ENCODE data around the gene ZDHHC21. TPM values are rescaled to one million over a fixed set of nuclear protein-coding genes. Genes with fewer than 3 reads are reported as not detected.
A peak's percentile ranks its signal among the peaks of the same experiment; 100 is the strongest.

ZDHHC21 gene
- total RNA-seq, 1 donor from 2014 or later: 22.5 TPM

DNA sequence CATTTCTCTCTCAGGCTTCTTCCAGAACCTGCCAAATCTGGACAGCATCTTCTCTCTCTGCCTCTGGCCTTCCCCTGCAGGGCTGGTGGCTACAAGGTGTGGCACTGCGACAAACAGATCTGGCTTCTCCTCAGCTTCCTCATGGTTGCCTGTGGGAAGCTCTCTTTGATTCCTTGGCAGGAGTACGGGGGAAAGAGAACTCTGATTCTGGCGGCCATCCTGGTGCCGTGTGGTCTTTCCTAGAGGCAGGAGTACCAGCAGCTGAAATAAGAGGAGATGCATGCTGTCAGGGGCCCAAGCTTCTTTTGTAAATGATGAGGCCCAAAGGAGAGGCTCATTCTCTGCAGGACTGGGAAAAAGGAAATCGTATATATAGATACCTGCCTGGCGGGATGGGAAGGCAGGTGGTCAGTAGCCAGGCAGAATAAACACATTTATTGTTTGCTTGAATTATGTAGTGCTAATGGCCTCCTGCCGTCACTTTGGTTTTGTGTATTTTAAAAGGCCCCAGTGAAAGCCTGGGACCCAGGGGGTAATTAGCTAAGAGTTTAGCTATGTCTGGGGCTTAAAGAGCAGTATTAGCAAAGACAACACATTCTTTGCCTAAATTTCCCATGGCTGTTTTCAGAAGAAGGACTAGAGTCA is 29.3 kb upstream of the ZDHHC21 start, which contains the start of gene CER1:
TSS of gene CER1 (minus strand) at position 343 of the 645 bp plus-strand sequence. CDS start at position 282, 61 bp downstream.
- H3K4me3 ChIP-seq: peak within 1 kb of the TSS; percentile 7
- no peak within 1 kb of the TSS for H3K9ac ChIP-seq
- peaks cover 6% of the 10 kb centered on the region for H4K20me1 ChIP-seq (ENCODE audit: low read depth)
- H3K9me3 ChIP-seq (ENCODE audit: low read depth): no peaks in the 10 kb centered on the region
- no peaks in the 10 kb centered on the region for H3K36me3 Mint-ChIP-seq
- H3K27me3 ChIP-seq: peaks cover 98% of the 10 kb centered on the region
- H3K27me3 Mint-ChIP-seq (ENCODE audit: insufficient read depth, low read depth): no peaks in the 10 kb centered on the region
- peaks cover 17% of the 10 kb centered on the region for H3K4me1 ChIP-seq
- H3K9me3 Mint-ChIP-seq: no peaks in the 10 kb centered on the region
- H3F3A ChIP-seq (ENCODE audit: low read depth): peaks cover 21% of the 10 kb centered on the region
- peak; percentile 88 for DNase-seq (ENCODE audit: low spot score)
- TF ChIP-seq EZH2phosphoT487 (IDR thresholded peaks at IDR 0.05): peak; percentile 99
- no peak for TF ChIP-seq EZH2 (IDR thresholded peaks at IDR 0.05)
- H3K4me3 Mint-ChIP-seq: no peak within 1 kb of the TSS
- H3K27ac ChIP-seq: no peak within 1 kb of the TSS
- no peaks in the 10 kb centered on the region for H3K36me3 ChIP-seq
- H3K4me2 ChIP-seq: peak within 1 kb of the TSS; percentile 67
- H3K4me1 Mint-ChIP-seq: peaks cover 16% of the 10 kb centered on the region
- no peaks in the 10 kb centered on the region for H3K79me2 ChIP-seq (ENCODE audit: low read depth)
- no peak within 1 kb of the TSS for H2AFZ ChIP-seq (replicated peaks)
- no peak within 1 kb of the TSS for H3K27ac Mint-ChIP-seq

DNA sequence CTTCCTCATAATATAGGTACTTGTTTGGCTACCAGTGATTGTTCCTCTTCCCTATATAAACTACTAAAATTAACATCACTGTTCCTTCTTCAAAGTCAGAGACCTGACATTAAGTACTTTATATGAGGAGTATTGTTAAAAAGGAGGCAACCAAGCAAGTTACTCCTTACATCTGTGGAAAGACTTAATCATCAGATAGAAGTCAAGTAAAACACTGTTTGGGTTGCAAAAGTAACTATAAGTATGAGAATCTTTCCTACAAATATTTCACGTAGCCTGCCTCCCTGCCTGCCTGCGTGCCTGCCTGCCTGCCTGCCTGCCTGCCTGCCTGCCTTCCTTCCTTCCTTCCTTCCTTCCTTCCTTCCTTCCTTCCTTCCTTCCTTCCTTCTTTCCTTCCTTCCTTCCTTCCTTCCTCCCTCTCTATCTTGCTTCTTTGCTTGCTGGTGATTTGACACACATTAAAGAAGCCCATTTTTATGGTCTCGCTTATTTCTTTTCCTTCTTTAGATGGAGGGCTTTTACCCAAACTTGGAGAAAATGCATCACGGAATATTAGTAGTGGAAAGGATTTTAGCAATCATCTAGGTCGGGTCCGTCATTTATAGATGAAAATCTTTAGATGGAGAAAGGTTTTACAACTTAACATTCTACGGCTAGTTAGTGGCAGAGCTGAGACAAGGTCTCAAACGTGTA is 26.1 kb upstream of the ZDHHC21 start:
- Mint-ChIP-seq H3K27ac (no peak overlapping the region), H3K4me3 (no peak overlapping the region), H3K27me3 (ENCODE audit: insufficient read depth, low read depth) (no peaks in the 10 kb centered on the region), H3K36me3 (no peaks in the 10 kb centered on the region), H3K4me1 (peaks cover 16% of the 10 kb centered on the region), H3K9me3 (no peaks in the 10 kb centered on the region)
- H3F3A ChIP-seq (ENCODE audit: low read depth): peaks cover 21% of the 10 kb centered on the region
- no peak overlapping the region for H3K4me3 ChIP-seq
- peaks cover 6% of the 10 kb centered on the region for H4K20me1 ChIP-seq (ENCODE audit: low read depth)
- no peaks in the 10 kb centered on the region for H3K9me3 ChIP-seq (ENCODE audit: low read depth)
- DNase-seq (ENCODE audit: low spot score): no peak
- H3K36me3 ChIP-seq: no peaks in the 10 kb centered on the region
- no peaks in the 10 kb centered on the region for H3K79me2 ChIP-seq (ENCODE audit: low read depth)
- no peak overlapping the region for H3K9ac ChIP-seq
- no peak overlapping the region for H3K4me2 ChIP-seq
- TF ChIP-seq EZH2phosphoT487 (IDR thresholded peaks at IDR 0.05) (no peak), EZH2 (IDR thresholded peaks at IDR 0.05) (no peak)
- TF ChIP-seq, protein P1, sequence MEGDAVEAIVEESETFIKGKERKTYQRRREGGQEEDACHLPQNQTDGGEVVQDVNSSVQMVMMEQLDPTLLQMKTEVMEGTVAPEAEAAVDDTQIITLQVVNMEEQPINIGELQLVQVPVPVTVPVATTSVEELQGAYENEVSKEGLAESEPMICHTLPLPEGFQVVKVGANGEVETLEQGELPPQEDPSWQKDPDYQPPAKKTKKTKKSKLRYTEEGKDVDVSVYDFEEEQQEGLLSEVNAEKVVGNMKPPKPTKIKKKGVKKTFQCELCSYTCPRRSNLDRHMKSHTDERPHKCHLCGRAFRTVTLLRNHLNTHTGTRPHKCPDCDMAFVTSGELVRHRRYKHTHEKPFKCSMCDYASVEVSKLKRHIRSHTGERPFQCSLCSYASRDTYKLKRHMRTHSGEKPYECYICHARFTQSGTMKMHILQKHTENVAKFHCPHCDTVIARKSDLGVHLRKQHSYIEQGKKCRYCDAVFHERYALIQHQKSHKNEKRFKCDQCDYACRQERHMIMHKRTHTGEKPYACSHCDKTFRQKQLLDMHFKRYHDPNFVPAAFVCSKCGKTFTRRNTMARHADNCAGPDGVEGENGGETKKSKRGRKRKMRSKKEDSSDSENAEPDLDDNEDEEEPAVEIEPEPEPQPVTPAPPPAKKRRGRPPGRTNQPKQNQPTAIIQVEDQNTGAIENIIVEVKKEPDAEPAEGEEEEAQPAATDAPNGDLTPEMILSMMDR (IDR thresholded peaks at IDR 0.05): no peak
- peaks cover 69% of the 10 kb centered on the region for H3K27me3 ChIP-seq
- peaks cover 17% of the 10 kb centered on the region for H3K4me1 ChIP-seq
- no peak overlapping the region for H2AFZ ChIP-seq (replicated peaks)
- H3K27ac ChIP-seq: no peak overlapping the region

DNA sequence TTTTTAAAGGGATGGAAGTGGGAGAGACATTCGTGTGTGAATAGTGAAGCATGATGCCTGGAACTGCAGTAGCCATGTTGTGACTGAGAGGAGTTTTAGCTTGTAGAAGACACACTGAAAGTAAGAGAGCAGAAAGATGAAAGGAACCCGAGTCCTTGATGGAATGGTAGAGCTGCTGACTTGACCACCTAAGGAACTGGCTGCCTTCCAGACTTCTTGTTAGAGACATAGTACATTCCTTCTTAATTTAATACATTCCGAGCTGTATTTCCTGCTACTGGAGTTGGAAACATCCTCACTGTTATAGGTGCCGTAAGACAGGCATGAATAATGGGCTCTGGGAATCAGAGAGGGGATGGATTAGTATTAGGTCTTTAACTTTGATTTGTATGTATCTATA is 21.9 kb upstream of the ZDHHC21 start:
- Histone ChIP-seq H3K27me3 (peaks cover 28% of the 10 kb centered on the region), H2AFZ (replicated peaks) (no peak overlapping the region), H4K20me1 (ENCODE audit: low read depth) (no peaks in the 10 kb centered on the region), H3K9ac (no peak overlapping the region), H3K36me3 (no peaks in the 10 kb centered on the region), H3K4me1 (no peaks in the 10 kb centered on the region), H3K79me2 (ENCODE audit: low read depth) (no peaks in the 10 kb centered on the region), H3K4me2 (no peak overlapping the region), H3F3A (ENCODE audit: low read depth) (no peaks in the 10 kb centered on the region), H3K9me3 (ENCODE audit: low read depth) (no peaks in the 10 kb centered on the region), H3K4me3 (no peak overlapping the region), H3K27ac (no peak overlapping the region)
- Mint-ChIP-seq H3K4me3 (no peak overlapping the region), H3K27ac (no peak overlapping the region), H3K36me3 (no peaks in the 10 kb centered on the region), H3K4me1 (no peaks in the 10 kb centered on the region), H3K27me3 (ENCODE audit: insufficient read depth, low read depth) (no peaks in the 10 kb centered on the region), H3K9me3 (no peaks in the 10 kb centered on the region)
- TF ChIP-seq EZH2phosphoT487 (IDR thresholded peaks at IDR 0.05) (no peak), EZH2 (IDR thresholded peaks at IDR 0.05) (no peak)
- TF ChIP-seq, protein P1 (IDR thresholded peaks at IDR 0.05): no peak
- no peak for DNase-seq (ENCODE audit: low spot score)
